ENCODE results near the gene MKNK1. TPM values are rescaled to one million over a fixed set of nuclear protein-coding genes. Genes with fewer than 3 reads are reported as not detected.

The MKNK1 gene
- polyA plus RNA-seq, 1 donor (not counting 4 experiments of a cell fraction or from before 2014, with no cell fraction given) = 55.7 TPM

DNA sequence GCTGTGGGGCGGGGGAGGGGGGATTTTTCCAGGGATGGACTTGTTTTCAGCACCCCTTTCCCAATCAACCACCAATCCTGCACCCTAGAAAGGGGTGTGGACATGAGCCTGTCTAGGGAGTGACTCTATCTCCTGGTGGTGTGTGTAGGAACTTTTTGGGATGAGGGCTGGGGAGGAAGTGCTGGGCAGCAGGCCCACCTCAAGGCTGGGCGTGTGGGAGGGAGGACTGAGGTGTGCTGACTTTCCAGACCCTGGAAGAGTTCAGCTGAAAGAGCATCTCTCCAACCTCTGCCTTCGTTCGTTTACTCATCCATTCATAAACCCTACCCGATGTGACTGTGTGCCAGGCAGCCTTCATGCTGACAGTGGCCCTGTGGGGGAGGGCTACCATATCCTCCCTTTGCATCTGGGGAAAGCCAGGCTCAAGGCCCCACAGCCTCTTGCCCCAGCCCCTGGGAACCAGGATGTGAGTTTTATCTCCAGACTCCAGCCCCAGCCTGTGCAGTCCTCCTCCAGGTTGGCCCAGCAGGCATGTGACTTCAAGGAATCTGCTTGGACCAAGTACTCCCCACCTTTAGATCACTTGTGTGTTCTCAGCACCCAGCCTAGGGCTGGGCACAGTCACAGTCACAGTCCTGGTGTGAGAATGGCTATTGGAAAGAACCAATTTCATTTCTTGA lies 59.4 kb downstream of the MKNK1 start:
- Histone ChIP-seq H3K9ac (ENCODE audit: control insufficient read depth, extremely low read depth, insufficient read depth, low read length) (no peak overlapping the region), H3K4me1 (ENCODE audit: control insufficient read depth, extremely low read depth, insufficient read depth, low read length) (peaks cover 3% of the 10 kb centered on the region), H3K4me3 (ENCODE audit: control insufficient read depth in 2 of 3, extremely low read depth in 1 of 3, insufficient read depth in 2 of 3, low read depth in 1 of 3, low read length in 3 of 3) (no peak overlapping the region), H3K27ac (ENCODE audit: control insufficient read depth, insufficient read depth, low read length) (no peak overlapping the region), H4K20me1 (ENCODE audit: control insufficient read depth, extremely low read depth, insufficient read depth, low read length) (no peaks in the 10 kb centered on the region), H3K79me2 (ENCODE audit: control insufficient read depth, insufficient read depth, low read length) (no peaks in the 10 kb centered on the region), H2AFZ (ENCODE audit: control insufficient read depth, low read length) (no peak overlapping the region), H3K36me3 (ENCODE audit: control insufficient read depth in 2 of 2, extremely low read depth in 1 of 2, insufficient read depth in 2 of 2, low read length in 2 of 2) (no peaks in the 10 kb centered on the region), H3K4me2 (ENCODE audit: control insufficient read depth, extremely low read depth, insufficient read depth, low read depth, low read length) (no peak overlapping the region), H3K9me3 (ENCODE audit: control insufficient read depth, low read depth, low read length) (no peaks in the 10 kb centered on the region), H3K9me1 (ENCODE audit: control insufficient read depth, extremely low read depth, insufficient read depth, low read length) (no peaks in the 10 kb centered on the region), H3K27me3 (ENCODE audit: control insufficient read depth, extremely low read depth, insufficient read depth, low read length) (peaks cover 44% of the 10 kb centered on the region)
- no peak for FAIRE-seq
- dilution Hi-C loops (cut with MboI; ENCODE audit: extremely low pct_ligation_motif_present, low sequenced_read_pairs) = no loop called here
- DNase-seq (ENCODE audit: low read depth, low spot score) = no peak
- peak; percentile 18 for TF ChIP-seq EZH2 (IDR thresholded peaks at IDR 0.05; ENCODE audit: low read length)
- TF ChIP-seq, protein P1, sequence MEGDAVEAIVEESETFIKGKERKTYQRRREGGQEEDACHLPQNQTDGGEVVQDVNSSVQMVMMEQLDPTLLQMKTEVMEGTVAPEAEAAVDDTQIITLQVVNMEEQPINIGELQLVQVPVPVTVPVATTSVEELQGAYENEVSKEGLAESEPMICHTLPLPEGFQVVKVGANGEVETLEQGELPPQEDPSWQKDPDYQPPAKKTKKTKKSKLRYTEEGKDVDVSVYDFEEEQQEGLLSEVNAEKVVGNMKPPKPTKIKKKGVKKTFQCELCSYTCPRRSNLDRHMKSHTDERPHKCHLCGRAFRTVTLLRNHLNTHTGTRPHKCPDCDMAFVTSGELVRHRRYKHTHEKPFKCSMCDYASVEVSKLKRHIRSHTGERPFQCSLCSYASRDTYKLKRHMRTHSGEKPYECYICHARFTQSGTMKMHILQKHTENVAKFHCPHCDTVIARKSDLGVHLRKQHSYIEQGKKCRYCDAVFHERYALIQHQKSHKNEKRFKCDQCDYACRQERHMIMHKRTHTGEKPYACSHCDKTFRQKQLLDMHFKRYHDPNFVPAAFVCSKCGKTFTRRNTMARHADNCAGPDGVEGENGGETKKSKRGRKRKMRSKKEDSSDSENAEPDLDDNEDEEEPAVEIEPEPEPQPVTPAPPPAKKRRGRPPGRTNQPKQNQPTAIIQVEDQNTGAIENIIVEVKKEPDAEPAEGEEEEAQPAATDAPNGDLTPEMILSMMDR (optimal IDR thresholded peaks at IDR 0.05 in 1 of 3, IDR thresholded peaks at IDR 0.05 in 1 of 3, conservative IDR thresholded peaks at IDR 0.05 in 1 of 3; ENCODE audit: extremely low read depth in 1 of 3, insufficient read depth in 2 of 3, low read length in 3 of 3) = peak in 1 of 3 experiments; percentile 14

DNA sequence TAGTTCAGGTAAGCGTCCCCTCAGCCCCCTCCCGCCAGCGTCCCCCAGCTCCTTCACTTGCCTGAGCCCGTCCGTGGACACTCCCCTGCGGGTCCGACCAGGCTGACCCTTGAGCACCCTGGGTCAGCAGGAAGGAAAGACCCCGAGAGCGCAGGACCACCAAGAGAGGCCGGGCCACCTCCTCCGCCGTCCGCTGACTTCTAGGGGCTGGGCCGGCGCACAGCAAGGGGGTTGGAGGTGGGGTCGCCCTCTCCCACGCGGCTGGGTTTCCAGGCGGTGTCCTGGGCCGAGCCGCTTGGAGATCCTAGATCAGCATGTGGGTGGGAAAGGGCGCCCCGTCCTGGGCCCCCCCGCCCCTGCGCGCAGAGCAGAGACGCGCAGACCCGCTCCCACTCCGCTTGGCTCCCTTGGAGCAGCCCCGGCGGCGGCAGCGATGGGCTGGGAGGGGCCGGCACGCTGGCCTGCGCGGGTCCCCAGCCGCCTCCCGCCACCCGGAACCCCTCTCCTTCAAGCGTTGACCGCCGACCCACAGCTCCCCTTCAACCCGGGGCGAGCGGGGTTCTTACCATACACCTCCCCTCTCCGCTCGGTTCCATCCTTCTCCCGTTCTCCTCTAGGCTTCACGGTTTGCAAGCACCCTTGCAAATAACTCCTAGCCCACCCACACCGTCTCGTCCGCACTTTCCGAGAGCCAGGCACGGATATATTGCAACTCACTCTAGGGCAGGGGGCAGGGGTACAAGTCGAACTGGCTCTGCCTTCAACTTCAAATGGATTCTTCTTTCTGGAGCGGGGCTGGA lies 60.1 kb downstream of the MKNK1 start:
- Histone ChIP-seq H3K4me3 (ENCODE audit: control insufficient read depth in 2 of 3, extremely low read depth in 1 of 3, insufficient read depth in 2 of 3, low read depth in 1 of 3, low read length in 3 of 3) (no peak overlapping the region), H3K79me2 (ENCODE audit: control insufficient read depth, insufficient read depth, low read length) (no peaks in the 10 kb centered on the region), H2AFZ (ENCODE audit: control insufficient read depth, low read length) (no peak overlapping the region), H3K36me3 (ENCODE audit: control insufficient read depth in 2 of 2, extremely low read depth in 1 of 2, insufficient read depth in 2 of 2, low read length in 2 of 2) (no peaks in the 10 kb centered on the region), H3K4me2 (ENCODE audit: control insufficient read depth, extremely low read depth, insufficient read depth, low read depth, low read length) (no peak overlapping the region), H4K20me1 (ENCODE audit: control insufficient read depth, extremely low read depth, insufficient read depth, low read length) (no peaks in the 10 kb centered on the region), H3K9me3 (ENCODE audit: control insufficient read depth, low read depth, low read length) (no peaks in the 10 kb centered on the region), H3K9ac (ENCODE audit: control insufficient read depth, extremely low read depth, insufficient read depth, low read length) (no peak overlapping the region), H3K4me1 (ENCODE audit: control insufficient read depth, extremely low read depth, insufficient read depth, low read length) (peaks cover 3% of the 10 kb centered on the region), H3K9me1 (ENCODE audit: control insufficient read depth, extremely low read depth, insufficient read depth, low read length) (no peaks in the 10 kb centered on the region), H3K27me3 (ENCODE audit: control insufficient read depth, extremely low read depth, insufficient read depth, low read length) (peaks cover 44% of the 10 kb centered on the region), H3K27ac (ENCODE audit: control insufficient read depth, insufficient read depth, low read length) (no peak overlapping the region)
- peak; percentile 58 for TF ChIP-seq EZH2 (IDR thresholded peaks at IDR 0.05; ENCODE audit: low read length)
- TF ChIP-seq, protein P1 (optimal IDR thresholded peaks at IDR 0.05 in 1 of 3, IDR thresholded peaks at IDR 0.05 in 1 of 3, conservative IDR thresholded peaks at IDR 0.05 in 1 of 3; ENCODE audit: extremely low read depth in 1 of 3, insufficient read depth in 2 of 3, low read length in 3 of 3) = no peak
- no peak for FAIRE-seq
- dilution Hi-C loops (cut with MboI; ENCODE audit: extremely low pct_ligation_motif_present, low sequenced_read_pairs) = no loop called here
- no peak for DNase-seq (ENCODE audit: low read depth, low spot score)
